HG03575 (cell line): Measurements from ENCODE around the gene RASSF3.

Experiments
- ATAC-seq: cut with Tn5 transposase; IDR thresholded peaks from one replicate; pipeline ENCODE4 v1.9.1; 2021; ENCODE audit not compliant: unreplicated experiment, insufficient number of reproducible peaks, low FRiP score; ENCODE audit errors: extremely low read depth

RASSF3 gene

DNA sequence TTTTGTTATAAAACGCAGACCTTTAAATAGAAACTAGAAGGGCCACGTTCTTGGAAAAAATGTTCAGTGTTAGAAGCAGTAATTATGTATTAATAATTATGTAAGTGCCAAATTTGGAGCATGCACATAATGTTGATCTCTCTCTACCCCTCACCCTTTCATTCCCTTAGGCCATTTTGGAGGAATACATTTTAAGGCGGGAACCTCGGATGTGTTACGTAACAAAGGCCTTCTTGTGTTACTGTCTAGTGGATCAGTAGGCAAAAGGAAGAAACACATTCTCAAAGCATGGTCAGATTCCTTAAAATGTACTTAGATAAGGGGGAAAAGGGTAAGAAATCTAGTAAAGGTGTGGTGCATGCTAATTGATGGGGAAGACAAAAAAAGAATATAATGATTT lies 52.7 kb downstream of the RASSF3 start:
- no peak for ATAC-seq

GRCh38 chr12:64665514-64665913 lies 55.2 kb downstream of the RASSF3 start:
- no peak for ATAC-seq

GRCh38 chr12:64666054-64666914 lies 56.0 kb downstream of the RASSF3 start:
- ATAC-seq: no peak

DNA sequence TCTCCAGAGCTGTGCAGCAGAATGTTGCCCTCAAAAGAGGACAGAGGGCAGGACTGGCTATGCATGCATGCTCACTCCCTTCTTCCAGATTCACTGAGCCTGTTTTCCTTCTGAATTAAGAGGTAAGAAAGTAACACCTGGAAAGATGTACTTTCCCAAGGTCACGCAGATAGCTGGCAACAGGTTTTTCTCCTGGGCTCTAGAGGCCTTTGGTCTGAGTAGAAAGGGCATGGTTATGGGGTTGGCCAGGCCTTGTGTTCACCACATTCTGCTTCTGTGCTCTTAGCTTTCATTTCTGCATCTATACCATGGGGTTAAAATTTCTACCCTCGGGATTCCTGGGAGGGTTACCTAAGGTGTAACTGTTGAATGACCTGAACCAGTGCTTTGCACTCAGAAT lies 57.5 kb downstream of the RASSF3 start:
- no peak for ATAC-seq

DNA sequence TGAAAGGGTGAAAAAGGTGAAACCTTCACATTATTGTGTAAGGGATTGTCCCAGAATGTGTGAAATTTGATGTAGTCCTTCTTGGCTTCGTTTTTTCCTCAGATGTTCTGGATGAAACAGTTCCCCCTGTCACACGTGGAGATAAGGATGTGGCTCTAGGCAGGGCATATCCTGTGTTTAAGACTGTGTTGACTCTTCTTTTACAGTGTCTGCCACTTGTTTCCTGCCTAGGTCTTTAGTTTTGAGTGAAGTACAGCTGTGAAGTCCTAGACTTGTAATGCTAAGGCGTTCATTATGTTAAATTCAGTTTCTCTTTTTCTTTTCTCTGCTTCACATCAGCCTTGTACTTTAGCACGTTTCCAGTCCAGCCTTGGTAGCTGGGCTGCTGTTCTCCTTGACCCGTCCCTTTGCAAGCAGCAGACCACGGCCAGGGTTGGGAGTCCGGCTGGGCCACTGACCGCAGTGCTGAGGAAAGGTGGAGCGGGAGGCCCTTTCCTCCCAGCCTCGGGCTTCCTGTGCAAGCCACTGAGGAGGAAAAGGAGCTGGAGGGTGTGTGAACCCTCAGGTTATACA lies 59.1 kb downstream of the RASSF3 start:
- ATAC-seq: peak; percentile 80

DNA sequence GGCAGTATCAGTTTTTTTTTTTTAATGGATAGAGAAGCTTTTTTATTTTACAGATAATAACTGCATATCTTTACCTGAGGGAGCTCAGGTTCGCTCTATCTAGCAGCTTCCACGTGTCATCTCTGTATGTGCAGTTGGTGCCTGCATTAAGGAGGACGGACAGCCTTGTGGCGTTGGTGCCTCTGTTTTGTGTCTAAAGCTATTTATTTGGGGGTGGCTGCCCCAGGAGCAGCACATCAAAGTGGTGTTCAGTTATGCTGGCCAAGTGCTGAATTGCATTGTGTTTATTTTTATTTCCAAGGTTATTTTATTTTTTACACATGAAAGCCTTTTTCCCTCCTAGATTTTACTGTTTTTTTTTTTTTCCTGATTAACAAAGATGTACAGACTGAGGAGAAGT lies 59.7 kb downstream of the RASSF3 start:
- ATAC-seq: no peak

DNA sequence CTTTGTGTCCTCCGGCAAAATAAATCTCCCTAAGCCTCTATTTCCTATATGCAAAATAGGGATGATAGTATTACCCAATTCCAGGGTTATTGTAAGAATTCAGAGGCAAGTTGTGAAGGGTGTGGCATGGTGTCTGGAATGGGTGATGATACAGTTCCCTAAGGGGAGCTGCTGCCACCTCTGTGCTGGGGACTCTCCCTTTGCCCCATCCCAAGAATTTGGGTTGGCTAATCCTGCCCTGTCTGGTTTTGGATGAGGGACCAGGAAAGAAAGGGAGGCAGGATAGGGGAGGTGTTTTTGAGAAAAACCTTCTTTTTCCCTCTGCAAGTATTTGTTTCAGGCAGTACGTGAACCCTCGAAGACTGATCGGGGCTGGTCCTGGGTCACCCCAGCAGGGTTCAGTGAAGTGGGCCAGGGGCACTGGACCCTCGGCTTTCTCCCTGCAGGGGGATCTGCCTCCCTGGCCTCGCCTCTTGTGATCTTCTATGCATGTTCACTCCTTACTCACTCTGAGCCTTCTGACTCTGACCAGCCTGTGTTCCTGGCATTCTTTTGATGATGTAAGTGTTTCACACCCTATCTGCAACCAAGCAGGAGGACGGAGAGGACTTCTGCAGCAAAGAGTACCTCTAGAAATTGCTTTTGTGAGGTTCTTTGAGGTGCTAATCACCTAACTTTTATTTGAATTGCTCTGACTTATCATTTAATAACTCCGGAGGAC lies 60.8 kb downstream of the RASSF3 start:
- ATAC-seq: no peak

- ATAC-seq: no peak
These were observed 61.4 kb downstream of the RASSF3 start for GRCh38 chr12:64671681-64672080.

DNA sequence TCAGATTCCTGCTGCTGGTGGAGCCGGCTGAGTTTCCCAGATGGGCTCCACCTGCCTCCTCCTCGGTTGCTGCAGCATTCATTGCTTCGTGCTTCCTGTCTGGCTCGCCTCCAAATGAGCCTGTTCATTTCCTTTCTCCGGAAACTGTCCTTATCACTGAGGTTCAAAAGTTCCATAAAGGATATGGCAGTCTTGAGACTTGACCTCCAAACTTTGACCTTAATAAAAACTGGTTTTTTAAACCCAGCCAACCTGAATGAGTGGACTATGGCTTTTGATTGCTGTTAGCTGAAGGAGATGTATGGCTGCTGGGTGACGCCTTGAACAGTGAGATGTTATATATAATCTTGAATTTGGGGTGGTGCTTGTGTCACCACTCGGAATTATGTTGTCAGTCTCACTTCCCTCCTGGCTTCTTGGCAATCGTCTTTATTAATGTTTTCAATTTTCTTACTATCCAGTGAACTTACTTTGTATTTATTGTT lies 62.7 kb downstream of the RASSF3 start:
- no peak for ATAC-seq

DNA sequence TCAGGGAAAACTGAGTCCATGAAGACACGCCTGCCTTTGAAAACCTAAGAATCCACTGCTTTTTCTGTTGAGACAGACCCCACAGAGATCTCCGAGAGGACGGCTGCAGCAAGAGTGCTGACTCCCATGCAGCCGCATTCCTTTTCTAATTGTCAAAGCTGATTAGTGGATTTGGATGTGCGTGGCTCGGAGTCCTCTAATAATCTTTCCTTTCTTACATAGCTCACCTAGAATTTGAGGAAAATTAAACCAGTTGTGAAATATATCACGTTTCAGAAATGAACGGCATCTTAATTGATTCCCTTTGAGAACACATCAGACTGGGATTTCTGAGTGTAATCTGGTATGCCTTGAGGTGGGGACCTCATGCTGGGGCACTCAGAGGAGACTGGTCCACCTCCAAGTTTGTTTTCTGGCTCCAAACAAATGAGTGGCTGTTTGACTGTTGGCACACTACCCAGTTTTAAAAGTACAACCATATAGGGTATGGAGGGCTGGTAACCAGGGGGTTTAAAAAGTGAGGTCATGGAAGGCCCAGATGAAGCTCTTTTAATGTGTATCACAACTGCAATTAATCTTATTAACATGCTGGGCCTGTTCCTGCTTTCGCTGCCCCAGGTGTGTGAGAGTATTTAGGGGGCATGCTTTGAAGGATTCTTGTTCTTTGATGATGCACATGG lies 63.3 kb downstream of the RASSF3 start:
- no peak for ATAC-seq

DNA sequence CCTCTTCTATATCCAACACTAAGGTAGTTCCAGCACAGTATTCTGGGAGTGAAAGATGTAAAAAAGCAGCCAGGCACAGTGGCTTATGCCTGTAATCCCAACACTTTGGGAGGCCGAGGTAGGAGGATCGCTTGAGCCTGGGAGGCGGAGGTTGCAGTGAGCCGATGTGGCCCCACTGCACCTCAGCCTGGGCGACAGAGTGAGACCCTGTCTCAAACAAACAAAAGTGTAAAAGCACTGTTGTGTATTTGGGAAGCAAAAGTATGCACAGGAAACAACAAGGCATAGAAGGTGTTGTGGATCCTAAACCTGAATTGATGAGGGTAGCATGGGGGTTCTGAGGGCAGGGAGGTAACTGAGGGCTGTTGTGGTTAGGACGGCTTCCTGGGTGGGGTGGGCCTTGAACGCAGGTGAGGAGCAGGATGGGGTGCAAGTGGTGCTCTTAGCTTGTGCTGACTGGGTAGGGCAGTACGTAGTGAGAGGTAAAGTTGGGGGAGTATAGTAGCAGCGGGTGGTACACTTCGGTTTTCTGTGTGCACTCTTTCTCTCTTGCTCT lies 64.2 kb downstream of the RASSF3 start:
- no peak for ATAC-seq

GRCh38 chr12:64675795-64676194 lies 65.5 kb downstream of the RASSF3 start:
- ATAC-seq: no peak

DNA sequence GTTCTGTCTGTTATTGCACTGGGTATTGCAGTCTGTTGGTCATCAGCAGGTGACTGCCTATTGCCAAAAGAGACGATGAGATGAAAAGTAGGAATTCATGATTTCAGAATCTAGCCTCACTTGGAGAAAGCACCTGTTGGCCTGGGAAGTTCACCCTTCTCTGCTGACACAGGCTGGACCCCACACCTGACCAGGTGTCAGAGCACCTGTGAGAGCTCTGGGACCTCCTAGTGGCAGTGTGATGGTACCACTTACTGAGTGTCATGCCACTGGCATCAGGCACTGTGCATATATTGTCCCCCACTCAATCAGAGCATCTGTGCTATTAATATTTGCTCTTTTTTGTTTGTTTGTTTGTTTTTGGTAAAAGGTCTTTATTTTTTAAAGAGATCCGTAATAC lies 68.0 kb downstream of the RASSF3 start:
- no peak for ATAC-seq

DNA sequence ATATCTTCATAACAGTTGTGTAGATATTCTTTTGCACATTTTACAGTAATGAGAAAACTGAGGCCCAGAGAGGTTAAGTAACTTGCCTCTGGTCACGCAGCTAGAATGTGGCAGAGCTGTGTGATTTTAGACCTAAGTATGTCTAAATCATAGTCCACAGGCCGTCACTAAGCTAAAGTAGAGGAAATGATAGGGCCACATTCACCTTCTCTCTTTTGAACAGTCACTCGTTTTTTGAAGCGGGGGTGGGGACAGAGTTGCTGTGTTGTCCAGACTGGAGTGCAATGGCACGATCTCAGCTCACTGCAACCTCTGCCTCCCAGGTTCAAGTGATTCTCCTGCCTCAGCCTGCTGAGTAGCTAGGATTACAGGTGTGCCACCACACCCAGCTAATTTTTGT lies 68.5 kb downstream of the RASSF3 start:
- no peak for ATAC-seq

- ATAC-seq: no peak
These were observed 69.2 kb downstream of the RASSF3 start for GRCh38 chr12:64679487-64680001.

- ATAC-seq: no peak
These were observed 69.9 kb downstream of the RASSF3 start for GRCh38 chr12:64680235-64680634.

GRCh38 chr12:64681200-64682052 lies 71.1 kb downstream of the RASSF3 start:
- ATAC-seq: no peak
